GM19438 (cell line): ENCODE data around the gene TES.
"Not testable (repeated sequence)": the region's sequence is repeated elsewhere in the genome, so short reads cannot be mapped to it uniquely, and the experiment has no call there.

Experiments used
- ATAC-seq: cut with Tn5 transposase; IDR thresholded peaks from one replicate; pipeline ENCODE4 v1.9.1; 2021; ENCODE audit warnings: low read depth; ENCODE audit not compliant: unreplicated experiment

The TES gene, protein sequence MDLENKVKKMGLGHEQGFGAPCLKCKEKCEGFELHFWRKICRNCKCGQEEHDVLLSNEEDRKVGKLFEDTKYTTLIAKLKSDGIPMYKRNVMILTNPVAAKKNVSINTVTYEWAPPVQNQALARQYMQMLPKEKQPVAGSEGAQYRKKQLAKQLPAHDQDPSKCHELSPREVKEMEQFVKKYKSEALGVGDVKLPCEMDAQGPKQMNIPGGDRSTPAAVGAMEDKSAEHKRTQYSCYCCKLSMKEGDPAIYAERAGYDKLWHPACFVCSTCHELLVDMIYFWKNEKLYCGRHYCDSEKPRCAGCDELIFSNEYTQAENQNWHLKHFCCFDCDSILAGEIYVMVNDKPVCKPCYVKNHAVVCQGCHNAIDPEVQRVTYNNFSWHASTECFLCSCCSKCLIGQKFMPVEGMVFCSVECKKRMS

DNA sequence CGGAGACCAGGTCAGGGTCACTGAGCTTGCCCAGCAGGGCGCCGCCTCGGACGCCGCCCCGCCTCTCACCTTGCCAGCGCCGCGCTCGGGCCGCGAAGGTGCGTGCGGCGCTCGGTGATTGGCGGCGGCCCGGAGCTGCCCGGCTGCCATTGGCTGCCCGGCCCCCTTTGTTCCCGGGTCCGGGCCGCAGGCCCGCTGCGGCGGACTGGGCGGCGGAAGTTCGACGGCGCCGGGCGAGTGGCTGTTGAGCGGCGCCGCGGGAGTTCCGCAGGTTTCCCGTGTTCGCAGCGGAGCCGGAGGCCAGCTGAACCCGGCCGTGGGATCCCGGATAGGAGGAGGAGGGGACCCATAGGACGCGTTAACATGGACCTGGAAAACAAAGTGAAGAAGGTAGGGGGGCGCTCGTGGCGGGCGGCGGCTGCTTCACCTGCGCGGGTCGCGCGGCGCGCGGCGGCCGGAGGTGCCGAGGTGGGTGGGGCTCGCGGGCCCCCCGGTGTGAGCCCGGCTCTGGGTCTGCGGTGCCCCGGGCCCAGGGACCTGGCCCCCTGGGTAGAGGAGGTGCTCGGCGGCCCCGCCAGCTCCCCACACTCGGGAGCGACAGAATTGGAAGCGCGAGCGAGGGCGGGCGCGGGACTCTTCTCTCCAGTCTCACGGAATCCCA is at the start of gene TES:
TSS of gene TES (plus strand) at position 195 of the 661 bp plus-strand sequence. CDS start at position 364, 169 bp downstream.
- ATAC-seq: peak; percentile 80

DNA sequence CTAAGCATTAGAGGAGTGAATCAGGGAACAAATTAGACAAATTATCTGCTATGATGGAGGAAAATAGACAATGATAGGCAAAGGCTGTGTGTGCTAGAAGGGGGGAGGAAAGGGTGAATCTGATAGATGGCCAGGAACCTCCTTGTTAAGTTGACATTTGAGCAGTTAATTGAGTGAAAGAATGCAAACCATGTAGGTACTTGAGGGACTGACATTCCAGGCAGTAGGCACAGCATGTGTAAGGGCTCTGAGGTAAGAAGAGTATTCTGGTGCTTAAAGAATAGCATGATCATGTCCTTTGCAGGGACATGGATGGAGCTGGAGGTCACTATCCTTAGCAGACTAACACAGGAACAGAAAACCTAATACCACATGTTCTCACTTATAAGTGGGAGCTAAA is 48.6 kb upstream of the TES start:
- no peak for ATAC-seq

DNA sequence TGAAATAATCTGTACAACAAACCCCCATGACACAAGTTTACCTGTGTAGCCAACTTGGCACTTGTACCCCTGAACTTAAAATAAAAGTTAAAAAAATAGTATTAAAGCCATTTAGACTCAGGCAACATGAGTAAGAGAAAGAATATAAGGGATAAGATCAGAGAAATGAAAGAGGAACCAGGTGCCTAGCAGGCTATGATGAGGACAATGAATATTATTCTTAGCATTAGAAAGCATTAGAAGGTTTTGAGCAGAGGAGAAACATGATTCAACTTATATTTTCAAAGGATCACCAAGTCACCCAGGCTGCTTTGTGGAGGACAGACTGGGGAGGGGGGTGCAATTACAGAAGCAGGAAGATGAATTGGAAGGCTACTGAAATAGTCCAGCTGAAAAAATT is 48.1 kb upstream of the TES start:
- no peak for ATAC-seq

DNA sequence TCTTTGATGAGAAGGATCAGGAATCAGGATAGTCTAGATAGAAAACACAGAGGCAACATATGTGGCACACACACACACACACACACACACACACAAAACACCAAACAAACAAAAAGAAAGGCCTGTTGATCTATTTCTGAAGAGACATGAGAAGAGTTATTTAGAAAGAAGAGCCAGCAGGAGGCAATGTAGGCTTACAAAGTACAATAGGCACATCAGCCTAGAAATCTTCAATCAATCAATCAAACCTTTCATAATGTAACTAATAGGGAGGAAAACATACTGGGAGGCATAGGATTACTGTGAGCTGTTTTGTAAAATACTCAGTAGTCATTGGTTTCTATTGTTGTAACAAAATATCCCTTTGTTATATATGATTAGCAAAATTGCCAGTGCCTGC is 47.3 kb upstream of the TES start:
- no peak for ATAC-seq

DNA sequence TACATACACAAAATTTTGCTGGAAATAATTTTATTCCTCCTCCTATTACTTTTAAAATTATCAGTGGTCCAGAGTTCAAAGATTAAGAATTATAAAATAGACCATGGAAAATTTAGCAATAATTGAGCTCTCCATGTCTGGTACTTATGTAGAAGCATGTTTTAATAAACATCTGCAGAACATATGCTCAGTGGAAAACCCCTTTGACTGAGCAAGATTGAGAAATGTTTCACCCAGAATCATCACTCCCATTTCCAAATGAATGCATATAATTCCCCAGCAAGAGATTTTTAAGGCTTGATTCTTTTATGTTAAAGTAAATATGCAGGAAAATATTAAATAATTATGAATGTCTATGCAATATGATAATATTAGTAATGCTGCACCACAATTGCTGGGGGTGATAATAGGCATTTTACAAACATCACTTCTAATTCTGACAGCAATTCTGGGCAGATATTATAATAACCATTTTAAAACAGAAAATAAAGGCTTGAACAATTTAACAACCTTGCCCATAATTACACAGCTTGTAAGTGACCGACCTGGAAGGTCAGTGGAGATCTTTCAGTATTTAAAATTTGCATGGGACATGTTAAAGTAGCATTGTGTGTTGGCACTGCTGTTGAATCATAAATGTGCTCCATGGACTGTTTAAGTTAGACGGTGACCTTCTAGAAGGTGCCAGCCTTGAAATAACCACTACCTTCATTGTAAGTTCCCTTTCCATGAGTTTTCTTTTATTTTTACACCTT is 45.6 kb upstream of the TES start:
- no peak for ATAC-seq

DNA sequence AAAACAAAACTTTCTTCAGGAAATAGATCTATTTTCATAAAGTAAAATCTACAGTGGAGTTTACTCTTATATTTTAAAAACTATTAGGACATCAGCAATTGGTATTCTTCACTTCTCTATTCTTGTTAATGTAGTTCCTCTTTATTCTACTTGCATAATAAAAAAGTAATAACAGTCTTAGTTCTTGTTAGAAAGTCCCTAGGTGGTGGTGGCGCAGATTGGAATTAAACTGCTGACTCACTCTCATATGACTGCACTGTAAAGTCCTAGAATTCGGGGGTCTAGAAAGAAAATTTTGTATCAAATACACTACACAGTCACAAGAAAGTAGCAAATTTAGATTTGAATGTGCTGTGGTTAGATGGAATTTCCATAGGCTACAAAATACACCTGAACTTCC is 44.6 kb upstream of the TES start:
- no peak for ATAC-seq

DNA sequence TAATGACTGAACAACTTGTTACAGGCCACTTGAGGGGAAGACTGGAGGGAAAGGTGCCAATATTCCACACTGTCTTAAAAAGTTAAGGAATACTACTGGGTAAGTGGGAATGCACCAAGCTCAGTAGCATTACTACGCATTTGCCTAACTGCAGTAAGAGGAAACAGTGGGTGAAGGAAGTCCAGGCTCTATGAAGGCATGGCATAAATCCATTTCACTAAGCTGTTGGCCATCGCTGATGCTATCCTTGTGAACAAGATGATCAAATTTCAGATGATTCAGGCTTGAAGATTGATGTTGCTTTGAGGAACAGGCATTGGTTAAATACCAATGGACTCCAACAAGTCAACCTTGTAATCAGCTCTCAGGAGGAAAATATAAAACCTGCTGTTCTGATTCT is 44.2 kb upstream of the TES start:
- ATAC-seq: no peak

DNA sequence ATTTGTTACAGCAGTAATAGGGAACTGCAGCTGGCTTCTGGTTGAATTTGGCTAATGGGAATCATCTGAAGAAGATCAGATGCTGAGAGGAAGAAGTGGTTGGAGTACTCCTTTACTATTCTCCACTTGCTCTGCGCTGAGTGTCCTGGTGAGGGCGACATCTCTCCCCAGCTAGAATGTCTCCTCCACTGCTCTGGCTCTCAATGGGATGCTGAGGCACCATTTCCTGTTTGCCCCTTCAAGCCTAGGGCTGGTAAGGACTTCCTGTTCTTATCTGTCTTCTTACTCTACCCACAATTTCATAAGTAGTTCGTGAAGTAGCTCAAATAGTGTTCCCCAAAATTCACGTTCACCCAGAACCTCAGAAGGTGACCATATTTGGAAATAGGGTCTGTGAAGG is 43.2 kb upstream of the TES start:
- no peak for ATAC-seq

DNA sequence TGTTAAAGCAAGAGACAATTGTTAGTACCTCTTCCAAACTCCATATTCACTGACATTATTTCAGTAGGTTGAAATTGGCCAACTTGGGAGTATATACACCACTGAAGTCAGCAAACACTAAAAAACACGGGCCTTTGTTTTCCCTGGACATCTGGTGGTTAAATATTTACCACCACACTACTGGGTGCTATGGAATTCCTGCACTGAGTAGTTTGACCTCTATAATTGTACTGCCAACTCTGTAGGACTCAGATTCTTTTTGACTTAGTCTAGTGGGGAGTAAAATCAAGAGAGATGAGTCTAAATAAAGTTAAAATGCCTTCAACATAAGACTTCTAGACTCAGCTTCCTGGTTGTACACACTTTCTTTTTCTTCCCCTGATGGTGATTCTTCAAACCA is 41.3 kb upstream of the TES start:
- ATAC-seq: no peak

DNA sequence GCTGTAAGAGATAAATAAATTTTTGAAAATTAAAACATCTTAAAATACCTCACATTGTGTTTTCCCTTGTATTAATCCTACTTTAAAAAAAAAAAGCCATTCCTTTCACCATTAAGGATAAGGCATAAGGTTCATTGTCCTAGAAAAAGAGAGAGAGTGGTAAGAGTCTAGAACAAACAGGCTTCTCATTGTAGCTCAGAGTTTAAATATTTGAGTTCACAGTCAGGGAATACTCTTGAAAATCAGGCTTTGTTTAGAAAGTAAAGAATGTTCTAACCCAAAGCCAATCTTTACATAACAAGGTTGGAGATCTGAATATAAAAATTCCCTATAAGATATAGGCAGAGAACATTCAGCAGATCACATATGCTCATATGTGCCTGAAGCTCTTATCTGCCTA is 40.2 kb upstream of the TES start:
- no peak for ATAC-seq

DNA sequence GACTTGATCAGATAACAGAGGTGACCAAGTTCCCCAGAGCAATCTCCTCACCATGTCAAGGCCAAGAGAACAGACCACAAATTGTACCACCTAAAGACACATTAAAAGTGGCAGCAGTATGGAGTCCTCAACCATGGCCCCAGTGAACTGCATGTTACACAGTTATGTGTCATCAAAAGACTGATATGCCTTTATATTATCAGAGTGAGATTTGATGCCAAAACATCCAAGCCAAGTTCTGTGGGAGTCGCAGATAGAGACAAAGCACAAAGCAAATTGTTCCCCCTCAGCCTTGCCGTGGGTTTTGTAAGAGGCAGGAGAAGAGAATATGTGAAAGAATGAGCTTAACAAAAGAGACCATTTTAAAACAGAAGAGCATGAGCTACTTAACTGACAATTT is 39.2 kb upstream of the TES start:
- no peak for ATAC-seq

DNA sequence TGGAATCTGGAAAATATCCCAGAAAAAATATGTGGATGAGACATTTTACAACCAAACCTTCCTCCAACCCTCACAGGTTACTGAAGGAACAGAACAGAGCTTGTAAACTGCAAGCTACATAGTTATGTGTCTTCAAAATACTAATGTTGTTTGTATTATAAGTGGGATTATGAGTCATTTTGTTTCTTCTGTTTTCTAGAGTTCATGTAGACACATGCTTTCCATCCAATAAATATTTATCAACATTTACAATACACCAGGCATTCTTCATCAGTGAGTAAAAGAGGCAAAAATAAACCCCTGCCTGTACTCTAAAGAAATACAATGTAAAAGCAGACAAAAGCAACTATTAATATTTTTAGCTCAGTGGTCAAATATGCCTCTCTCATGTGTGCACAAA is 38.0 kb upstream of the TES start:
- no peak for ATAC-seq

DNA sequence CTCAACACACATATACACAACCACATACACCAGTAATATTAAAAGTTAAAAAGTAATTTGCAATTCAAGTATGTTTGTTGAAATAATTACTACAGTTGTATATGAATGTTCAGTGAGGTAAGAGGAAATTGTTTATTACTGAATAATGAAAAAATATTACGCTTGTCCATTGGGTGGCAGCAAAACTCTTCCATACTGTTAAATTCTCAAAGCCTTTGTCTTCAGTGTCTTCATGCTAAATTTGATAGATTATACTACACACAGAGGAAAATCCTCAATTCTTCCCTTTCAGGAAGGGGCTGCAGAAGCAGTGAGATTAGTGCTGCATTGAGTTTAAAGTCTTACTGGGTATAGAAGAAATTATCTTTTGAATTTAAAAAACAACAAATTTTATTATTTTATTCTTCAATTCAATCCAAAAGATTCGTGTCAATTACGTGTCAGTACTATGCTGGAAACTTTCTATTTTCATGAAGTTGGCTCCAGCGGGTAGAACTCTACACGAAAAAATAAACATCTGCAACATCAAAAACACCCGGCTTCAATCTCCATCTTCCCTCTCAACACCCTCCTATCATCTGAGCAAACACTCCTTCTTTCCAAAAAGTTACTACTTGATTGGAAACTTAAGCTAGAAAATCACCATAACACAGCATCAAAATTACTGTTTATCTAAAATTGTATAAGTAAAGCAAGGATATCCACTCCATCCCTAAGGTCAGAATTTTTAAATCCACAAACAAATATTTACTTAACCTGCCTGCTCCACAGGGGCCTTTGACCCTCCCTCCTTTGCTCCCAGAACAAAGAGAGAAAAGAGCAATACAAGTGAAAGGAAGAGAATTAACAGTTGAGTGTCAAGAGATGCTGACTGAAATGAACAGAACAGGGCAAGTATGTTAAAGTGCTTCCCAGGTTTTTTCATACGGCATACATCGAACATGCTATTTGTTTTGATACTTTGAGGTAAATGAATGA is 37.0 kb upstream of the TES start:
- no peak for ATAC-seq

DNA sequence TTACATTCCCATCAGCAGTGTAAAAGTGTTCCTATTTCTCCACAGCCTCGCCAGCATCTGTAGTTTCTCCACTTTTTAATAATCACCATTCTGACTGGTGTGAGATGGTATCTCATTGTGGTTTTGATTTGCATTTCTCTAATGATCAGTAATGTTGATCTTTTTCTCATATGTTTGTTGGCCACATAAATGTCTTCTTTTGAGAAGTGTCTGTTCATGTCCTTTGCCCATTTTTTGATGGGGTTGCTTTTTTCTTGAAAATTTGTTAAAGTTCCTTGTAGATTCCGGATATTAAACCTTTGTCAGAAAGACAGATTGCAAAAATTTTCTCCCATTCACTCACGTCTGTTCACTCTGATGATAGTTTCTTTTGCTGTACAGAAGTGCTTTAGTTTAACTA is 35.2 kb upstream of the TES start:
- not testable (repeated sequence) for ATAC-seq

DNA sequence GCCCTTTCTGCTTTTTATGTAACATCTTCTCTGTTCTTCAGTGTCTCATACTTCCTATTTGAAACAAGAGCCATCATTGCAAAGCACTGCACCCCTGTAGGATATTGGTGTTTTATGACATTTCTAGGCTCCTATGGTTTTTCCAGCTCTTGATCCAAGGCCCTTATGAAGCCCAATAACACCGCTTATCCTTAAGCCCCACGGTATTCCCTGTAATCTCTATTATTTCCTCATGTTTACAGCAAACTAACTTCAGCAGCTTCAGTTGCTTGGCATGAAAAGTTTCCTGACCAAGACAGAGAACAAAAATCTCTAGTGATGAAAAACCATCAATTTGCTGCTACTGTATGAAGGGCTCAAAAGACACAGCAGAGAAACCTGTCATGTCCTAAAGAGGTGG is 34.1 kb upstream of the TES start:
- ATAC-seq: no peak

DNA sequence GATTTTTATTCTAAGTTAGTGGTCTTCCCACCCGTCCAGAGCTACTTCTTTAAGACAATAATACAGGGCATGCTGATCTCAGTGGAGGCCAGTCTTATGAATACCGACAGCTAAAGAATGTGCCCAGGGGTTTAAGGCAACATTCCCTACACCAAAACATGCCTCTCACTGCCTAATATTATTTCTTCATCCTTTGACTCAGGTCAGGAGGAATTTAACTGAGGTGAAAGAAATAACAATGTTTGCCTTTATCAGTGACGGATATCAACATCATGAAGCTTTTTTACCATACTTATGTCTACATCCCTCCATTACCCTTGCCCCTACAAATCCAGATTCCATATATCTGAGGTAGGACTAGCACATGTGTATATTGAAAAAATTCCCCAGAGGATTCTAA is 33.3 kb upstream of the TES start:
- ATAC-seq: no peak

DNA sequence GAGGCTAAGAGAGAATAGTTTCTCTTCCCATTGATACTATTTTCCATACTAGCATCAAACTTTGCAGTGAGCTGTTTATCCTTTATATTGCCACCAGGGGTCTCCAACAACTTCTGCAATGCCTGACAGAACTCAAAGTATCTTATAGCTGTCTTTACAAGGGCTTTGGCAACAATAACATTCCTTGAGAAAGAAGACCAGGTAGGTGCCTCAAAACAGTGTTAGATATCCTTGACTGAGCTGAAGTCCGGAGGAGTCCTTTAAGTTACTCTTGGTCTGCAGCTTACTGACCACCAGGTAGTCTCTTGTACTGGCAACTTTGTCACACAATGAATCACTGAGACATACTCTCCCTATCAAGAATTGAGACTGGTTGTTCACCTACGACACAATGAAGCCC is 30.0 kb upstream of the TES start:
- no peak for ATAC-seq

DNA sequence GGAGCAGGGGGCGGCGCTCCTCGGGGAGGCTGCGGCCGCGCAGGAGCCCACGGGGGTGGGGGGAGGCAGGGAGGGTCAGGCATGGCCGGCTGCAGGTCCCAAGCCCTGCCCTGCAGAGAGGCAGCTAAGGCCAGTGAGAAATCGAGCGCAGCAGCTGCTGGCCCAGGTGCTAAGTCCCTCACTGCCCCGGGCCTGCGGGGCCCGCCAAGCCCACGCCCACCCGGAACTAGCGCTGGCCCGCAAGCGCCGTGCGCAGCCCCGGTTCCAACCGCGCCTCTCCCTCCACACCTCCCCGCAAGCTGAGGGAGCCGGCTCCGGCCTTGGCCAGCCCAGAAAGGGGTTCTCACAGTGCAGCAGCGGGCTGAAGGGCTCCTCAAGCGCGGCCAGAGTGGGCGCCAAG is 28.3 kb upstream of the TES start:
- no peak for ATAC-seq

DNA sequence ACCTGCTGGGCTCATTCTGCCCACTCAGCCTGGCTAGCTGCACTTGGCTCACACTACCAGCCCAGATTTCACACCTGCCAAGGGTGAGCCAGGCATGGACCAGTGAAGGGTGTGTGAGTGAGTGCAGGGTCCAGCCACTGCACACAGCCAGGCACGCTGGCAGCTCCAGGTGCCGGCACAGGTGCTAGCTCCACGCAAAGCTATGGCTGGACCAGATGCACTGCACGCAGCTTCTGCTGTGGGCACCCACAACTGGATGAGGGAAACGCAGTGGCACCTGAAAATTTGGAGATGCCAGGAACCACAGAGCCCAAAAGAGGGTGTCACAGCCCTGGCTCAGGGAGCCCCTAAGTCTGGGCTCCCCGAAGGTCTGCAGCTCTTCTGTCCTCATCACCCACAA is 24.9 kb upstream of the TES start:
- no peak for ATAC-seq

DNA sequence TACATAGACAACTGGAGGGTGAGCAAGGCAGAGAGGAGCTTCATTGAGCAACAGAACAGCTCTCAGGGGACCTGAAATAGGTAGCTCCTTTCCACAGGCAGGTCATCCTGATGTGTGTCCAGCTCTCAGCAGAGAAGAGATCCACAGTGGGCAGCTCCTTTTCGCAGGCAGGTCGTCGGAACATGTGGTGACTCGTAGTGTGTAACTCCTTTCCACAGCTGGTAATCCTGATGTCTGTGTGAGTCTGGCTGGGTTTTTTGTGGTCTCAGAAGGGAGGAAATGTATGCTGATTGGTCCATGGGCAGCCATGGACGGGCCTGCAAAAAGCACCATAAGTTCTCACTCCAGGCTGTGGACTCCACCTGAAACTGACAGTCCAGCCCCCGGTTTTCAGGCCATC is 24.4 kb upstream of the TES start:
- no peak for ATAC-seq
